NCI-H2196 (cell line): ENCODE data around the gene PTPRN2.

Source experiments
- DNase-seq: peaks from one replicate; lab custom pipeline; 2025; ENCODE audit not compliant: unreplicated experiment; lab: John Stamatoyannopoulos, UW

The PTPRN2 gene

DNA sequence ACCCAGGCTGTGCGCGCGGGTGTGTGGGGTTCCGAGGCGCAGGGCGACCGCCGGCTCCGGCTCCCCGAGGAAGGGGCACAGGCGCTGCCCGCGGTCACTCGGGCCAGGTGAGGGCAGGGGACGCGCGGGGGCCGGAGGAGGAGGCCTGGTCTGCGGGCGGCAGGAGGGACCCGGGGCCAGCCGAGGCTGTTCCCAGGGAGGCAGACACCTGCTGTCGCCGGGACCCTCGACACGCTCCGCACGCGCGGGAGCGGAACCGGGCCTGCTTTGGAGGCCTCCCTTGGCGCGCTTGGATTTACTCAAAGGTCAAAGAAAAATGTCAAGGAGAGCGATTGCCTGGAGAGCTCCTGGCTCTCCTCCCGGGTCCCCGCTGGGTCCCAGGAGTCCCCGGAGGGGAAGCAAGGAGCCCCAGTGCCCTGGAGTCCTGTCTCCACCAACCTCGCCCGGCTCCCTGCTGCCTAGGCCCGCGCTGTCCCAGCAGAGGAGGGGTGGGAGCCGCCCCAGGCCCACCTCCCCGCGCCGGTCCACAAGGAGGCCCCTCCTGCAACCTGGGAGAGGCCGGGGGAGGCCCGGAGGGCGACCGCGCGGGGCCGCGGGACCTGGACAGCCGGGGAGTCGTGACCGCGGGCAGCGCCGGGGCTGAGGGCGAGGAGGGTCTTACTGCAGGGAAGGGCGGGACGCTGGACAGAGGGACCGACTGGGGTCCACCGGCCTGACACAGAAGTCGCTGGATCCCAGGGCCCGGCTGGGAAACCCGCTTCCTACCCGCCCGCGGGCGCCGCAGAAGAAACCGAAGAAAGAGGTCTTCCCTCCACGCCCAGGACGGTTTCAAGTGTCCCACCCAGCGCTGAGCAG is 902.0 kb downstream of the PTPRN2 start:
- DNase-seq: no peak

- DNase-seq: no peak
Observed at GRCh38 chr7:157684909-157685429, 902.7 kb downstream of the PTPRN2 start.

GRCh38 chr7:157684157-157684908 is 903.3 kb downstream of the PTPRN2 start:
- no peak for DNase-seq

GRCh38 chr7:157683747-157684156 is 903.9 kb downstream of the PTPRN2 start:
- DNase-seq: no peak

DNA sequence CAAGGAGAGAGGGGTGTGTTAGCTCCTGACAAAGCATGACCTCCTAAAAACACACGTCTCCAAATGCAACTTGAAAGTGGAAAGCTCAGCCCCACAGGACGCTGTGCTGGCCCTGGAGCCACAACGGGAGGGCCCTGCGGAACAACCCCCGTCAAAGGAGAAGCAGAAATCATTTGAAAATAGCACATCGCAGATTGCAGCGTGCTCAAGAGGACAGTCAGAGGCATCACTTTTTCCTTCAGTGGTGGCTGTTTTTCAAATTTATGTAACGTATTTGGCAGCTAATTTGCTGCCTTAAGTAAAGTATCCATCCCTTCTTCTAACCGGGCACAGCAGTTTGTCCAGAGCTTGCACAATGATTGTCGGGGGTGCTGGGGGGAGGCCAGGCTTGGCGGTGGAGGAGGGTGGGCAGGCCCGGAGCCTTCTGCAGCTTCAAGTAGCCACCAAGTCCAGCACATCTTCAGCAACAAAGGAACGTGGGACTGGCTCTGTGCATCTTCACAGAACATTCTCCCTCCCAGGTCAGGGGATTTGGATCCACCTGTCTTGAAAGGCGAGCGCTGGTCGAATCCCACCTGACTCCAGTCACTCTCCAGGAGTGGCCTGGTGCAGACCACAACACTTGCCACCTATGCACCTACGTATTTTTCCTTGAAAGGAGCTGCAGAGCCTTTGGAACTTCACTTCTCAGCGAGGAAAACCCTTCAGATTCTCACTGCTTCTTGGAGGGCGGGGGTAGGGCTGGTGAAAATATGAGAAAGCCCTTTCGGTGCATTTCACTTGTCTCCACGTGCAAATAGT is 904.5 kb downstream of the PTPRN2 start:
- DNase-seq: no peak

DNA sequence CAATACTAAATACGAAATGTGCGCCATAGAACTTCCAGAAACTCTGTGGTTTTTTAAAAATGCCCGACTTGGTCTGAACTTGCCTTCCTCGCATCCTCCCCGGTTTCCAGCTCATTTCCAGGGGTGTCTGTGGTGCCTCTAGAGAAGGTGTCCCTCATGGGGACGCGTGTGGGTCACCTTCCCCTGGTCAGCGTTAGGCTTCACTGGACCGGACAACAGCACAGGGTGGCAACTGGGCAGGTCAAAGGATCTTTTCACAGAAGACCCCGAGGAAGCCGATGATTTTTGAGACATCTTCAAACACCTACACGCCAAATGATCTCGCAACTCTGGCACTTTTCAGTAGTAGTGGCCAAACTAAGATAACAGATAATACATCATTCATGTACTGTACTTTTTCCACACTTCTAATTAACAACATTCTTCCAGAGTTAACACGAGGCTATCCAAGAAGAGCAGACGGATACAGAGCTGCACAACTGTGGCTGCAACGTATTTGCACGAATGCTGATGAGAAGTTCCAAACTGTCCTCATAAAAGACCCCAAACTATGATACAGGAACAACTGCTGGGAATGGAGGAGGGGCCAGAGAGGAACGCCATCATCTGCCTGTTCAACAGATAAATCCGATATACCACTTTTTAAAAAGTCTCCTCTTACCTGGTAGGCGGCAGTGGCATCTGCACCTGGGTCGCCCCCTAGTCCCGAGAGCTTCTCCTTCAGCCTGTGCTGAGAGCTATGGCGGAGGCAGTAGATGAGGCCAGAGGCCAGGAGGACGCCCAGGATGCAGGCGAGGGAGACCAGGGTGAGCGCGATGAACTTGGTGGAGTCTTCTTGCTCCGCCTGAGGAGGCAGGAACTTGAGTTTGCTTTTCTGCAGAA is 905.3 kb downstream of the PTPRN2 start:
- no peak for DNase-seq

DNA sequence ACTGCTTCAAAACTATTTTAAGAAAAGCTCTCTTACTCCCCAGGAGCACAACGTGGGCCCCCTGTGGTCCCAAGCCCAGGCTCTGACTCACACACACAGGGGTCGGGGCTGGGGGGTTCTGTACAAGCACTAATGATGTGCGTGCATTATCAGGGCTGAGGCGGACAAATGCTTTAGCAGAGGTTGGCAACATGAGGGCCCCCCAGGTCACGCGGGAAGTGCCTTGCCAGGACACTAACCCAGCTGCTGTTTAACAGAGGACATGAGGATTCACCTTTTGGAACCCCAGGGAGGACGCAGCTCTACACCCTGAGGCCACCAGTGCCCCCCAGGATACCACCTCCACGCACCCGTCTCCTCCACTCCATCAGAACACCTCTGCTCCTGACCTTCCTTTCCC is 908.0 kb downstream of the PTPRN2 start:
- DNase-seq: no peak

DNA sequence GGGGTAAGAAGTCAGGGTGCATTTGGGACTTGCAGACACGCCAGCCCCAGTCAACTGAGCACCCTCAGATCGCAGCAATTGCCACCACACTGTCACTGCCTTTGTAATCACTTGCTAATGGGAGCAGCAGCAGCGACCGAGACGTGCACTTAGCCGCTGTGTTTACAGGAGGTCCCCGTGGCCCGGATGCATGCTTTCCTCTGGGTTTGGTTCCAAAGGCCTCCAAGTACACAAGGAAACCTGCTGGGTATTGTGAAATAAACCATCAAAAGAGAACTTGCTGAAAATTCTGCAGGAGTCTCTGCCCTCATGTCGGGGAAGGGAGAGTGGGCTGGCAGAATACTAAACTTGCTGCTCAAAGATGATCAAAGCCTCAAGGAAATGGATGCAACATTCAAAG is 909.1 kb downstream of the PTPRN2 start:
- no peak for DNase-seq

DNA sequence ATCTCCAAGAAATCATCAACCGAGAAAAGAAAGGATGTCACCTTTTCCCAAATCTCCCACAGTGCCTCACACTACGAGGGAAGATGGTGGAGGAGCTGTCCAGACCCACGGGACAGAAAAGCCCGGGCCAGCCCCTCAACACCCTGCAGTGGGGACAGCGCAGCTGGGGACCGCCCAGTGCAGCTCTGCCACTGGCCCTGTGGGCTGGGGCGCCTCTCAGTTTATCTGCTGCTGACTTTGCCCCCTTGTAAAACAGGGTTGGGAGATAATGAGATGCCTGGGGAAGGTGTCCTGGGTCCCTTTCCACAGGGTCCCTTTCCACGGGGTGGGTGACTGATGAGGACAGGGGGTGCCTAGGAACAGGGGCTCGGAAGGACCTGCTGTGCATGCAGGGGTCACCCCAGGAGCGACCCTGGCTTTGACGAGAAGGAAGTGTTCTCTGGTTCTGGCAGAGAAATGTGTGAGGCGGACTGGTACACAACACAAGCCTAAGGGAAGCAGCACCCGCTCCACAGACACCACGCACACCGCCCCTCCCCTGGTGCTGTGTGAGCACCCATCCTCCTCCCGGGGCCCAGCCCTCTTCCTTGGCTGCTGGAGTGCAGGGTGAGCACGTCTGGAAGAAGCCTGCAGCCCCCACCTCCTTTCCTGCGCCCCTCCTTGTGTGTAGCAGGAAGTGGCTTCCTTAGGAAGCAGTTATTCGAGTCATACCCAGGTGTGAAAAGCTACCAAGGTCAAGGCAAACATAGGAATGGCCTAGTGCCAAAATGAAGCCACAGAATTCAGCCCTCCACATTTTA is 911.0 kb downstream of the PTPRN2 start:
- no peak for DNase-seq

GRCh38 chr7:157676001-157676400 is 911.6 kb downstream of the PTPRN2 start:
- no peak for DNase-seq

DNA sequence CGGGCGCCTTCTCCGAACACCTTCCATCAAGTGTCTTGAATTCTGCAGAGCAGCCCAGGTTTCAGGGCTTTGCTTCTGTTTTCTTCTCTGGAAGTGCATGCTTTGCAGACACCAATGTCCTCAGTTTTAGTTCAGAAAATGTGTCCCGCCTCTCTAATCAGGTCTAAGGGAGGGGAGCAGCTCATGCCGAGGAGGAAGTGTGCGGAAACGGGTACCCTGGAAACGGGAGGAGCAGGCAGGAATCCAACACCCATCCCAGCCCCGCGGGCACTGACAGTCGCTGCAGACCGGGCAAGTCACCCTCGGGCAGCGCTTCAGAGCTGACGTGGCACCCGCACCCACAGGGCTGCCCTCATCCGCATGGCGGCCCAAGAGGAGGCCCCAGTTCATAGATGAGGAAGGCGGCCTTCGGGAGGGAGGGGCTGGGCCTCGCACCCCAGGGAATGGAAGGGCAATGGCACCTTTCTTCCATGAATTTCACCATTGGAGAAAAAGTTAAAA is 912.1 kb downstream of the PTPRN2 start:
- no peak for DNase-seq

DNA sequence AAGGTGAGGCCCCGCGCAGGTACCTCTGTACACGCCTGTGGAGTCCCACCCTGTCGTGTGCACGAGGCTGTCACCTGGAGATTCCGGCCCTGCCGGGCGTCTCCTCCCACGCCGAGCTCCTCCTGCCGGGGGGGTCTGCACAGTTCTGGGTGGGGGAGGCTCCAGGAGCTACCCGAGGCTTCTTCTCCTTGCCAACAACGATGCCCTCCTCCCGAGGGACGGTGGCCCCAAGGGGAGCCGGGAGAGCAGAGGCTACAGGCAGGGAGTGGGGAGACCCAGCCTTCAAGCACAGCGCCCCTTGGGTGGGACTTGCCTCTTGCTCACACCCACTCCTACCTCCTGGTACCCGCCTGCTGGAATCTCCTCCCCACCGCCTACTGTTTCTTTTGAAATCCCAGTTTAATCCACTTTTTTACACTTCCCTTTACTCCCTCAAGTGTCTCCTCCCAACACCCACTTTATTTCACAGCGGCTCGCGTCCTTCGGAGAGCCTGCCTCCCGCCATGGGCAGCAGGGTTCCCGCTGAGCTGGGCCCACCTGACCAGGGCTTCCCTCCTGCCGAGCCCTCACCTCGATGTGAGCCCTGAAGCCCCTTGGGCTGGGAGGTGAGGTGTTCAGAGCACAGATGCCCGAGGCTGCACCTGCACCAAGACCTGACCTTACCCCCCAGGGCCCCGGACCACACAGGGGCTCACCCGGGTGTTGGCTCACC is 912.8 kb downstream of the PTPRN2 start:
- no peak for DNase-seq

DNA sequence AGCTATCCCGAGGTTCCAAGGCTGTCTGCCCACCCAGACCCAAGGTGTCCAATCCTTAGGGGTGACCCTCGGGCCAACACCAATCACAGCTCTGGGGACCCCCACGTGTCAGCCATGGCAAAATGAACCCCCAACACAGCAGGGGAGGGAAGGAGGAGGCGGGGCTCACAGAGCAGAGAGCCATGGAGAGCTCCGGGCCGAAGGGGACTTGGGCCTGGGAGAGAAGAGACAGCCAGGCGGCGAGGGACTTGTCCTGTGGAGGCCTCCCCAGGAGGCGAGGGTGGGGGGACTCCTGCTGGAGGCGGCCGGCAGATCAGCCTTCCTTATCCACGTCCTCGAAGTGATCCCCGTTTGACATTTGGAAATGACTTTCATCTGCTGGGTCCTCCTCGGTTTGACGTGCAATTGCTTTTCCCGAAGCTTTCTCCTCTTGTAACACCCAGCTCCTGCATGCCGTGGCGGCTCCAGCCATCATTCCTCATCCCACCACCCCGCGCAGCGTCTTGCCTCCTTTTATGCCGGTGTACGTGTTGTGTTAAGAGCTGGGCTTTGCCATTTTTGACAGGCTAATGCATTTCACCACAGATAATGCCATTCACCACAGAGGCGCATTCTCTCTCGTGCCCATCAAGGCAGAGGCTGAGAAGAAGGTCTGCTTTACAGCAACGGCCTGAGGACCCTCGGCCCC is 913.5 kb downstream of the PTPRN2 start:
- DNase-seq: no peak

DNA sequence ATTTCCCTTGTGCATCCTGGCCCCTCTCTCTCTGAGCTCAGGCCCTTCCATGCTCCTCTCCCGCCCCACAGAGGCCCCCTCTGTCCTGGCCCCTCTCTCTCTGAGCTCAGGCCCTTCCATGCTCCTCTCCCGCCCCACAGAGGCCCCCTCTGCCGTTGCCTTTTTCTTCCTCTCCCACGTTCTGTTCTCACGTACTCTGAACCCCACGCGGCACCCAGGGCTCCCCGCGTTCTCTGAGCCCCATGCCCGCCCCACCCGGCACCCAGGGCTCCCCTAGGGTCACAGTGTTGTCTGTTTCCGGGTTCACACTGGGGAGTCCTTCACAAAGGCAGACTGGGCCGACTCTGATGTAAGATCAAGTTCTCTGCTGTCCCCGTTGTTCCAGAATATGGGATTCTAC is 914.0 kb downstream of the PTPRN2 start:
- no peak for DNase-seq

DNA sequence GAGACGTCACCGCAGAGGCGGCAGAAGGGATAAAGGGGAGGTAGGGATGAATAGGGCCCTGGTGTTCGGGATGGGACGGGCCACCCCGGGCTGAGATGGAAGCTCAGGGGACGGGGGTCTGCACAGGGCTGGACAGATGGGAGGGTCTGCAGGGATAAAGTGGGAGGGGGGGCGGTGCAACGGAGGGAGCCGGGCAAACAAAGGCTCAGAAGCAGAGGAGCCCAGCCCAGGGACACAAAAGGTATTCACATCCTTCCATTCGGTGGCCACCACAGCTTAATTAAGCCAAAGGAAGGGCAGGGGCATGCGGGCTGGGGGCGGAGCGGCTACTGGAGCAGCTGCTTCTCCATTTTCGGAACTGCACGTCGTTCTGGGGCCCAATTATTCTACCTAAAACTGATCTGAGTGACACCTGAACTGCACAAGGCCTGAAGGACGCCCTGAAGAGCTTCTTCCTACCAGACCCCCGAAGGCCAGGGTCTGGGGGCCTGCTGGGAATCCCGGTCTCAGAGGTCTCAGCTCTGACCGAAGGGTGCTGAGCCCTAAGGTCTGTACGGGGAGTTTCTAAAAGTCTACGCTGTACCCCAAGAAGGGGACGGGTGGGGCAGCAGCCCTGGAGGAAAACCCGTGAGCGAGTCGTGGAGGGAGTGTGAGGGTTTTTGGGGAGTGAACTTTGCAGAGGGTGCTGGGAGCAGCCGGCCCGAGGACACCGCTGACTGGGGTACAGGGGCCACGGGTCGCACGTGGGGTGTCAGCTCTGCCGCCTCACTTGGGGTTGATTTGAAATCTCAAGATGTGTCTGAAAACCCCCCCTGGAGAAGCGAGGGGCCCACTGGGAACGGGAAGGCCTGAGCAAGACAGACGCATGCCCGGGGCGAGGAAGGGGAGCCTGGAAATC is 916.0 kb downstream of the PTPRN2 start:
- DNase-seq: no peak

- DNase-seq: no peak
Observed at GRCh38 chr7:157670490-157671357, 916.9 kb downstream of the PTPRN2 start.
